NB4 (cell line): Measurements from ENCODE around the gene PCSK6.

Experiments used
- DNase-seq: peaks from one replicate; pipeline ENCODE4 v3.0.0; 2010; ENCODE audit warnings: low read depth
- H3K4me3 ChIP-seq: one replicate; pipeline ENCODE4 v1.5.1; 2011; ENCODE audit warnings: mild to moderate bottlenecking, low read depth, low read length, moderate library complexity
- MYC ChIP-seq: IDR thresholded peaks from 2 replicates; pipeline ENCODE4 v1.6.1; 2011; ENCODE audit warnings: low read depth, low read length
- POLR2A ChIP-seq: IDR thresholded peaks from 2 replicates; pipeline ENCODE4 v1.6.1; 2011; ENCODE audit warnings: mild to moderate bottlenecking; ENCODE audit not compliant: insufficient read length; ENCODE audit errors: extremely low read depth
- TF ChIP-seq, protein P1 (sequence below): IDR thresholded peaks from one replicate; pipeline ENCODE4 v1.5.1; 2012; ENCODE audit warnings: low read depth, low read length
- TF ChIP-seq, protein P2 (sequence below): IDR thresholded peaks from 2 replicates; pipeline ENCODE4 v1.6.1; 2011; ENCODE audit warnings: low read depth, low read length

The PCSK6 gene

DNA sequence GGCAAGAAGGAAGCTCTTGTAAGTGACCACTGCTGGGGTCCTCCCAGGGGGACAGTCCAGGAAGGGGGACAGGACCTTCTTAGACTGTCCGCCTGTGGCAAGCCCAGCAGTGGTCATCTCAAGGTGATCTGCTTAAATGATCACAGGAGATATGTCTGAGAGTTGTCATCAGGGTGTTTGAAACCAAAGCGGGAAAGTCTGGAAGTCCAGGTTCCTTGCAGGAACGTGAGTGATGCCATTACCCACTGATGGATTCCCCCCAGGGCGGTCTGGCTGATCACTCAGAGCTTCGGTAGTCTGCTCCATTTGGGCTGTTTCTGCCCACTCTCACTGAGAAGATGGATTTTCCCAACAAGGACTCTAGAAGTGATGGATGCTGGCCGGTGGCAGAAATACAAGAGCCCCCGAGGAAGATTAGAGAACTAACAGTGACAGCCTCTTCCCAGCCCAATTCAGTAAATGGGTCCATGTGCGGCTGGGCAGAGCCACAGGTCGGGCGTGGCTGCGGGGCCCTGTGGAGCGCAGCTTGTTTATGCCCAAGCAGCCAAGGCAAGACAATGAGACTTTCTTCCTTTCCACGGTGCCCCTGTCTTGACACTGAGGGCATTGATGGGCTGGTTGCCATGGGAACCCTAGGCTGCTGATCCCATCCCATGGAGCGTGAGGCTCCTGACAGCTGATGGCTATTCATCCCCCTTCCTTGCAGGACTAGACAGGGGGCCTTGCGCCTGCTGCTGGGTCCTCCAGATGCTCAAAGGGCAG is 9.5 kb downstream of the PCSK6 start:
- TF ChIP-seq, protein P1, sequence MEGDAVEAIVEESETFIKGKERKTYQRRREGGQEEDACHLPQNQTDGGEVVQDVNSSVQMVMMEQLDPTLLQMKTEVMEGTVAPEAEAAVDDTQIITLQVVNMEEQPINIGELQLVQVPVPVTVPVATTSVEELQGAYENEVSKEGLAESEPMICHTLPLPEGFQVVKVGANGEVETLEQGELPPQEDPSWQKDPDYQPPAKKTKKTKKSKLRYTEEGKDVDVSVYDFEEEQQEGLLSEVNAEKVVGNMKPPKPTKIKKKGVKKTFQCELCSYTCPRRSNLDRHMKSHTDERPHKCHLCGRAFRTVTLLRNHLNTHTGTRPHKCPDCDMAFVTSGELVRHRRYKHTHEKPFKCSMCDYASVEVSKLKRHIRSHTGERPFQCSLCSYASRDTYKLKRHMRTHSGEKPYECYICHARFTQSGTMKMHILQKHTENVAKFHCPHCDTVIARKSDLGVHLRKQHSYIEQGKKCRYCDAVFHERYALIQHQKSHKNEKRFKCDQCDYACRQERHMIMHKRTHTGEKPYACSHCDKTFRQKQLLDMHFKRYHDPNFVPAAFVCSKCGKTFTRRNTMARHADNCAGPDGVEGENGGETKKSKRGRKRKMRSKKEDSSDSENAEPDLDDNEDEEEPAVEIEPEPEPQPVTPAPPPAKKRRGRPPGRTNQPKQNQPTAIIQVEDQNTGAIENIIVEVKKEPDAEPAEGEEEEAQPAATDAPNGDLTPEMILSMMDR = no peak
- TF ChIP-seq POLR2A (no peak), MYC (no peak)
- TF ChIP-seq, protein P2, sequence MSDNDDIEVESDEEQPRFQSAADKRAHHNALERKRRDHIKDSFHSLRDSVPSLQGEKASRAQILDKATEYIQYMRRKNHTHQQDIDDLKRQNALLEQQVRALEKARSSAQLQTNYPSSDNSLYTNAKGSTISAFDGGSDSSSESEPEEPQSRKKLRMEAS = no peak
- DNase-seq = no peak
- H3K4me3 ChIP-seq = no peak overlapping the region

GRCh38 chr15:101479342-101479845 is 10.1 kb downstream of the PCSK6 start:
- H3K4me3 ChIP-seq = no peak overlapping the region
- no peak for DNase-seq
- TF ChIP-seq, protein P1 = no peak
- TF ChIP-seq MYC = no peak
- no peak for TF ChIP-seq POLR2A
- TF ChIP-seq, protein P2 = no peak

- DNase-seq = no peak
- H3K4me3 ChIP-seq = no peak overlapping the region
- TF ChIP-seq POLR2A (no peak), MYC (no peak)
- TF ChIP-seq, protein P2 = no peak
- TF ChIP-seq, protein P1 = no peak
Observed at GRCh38 chr15:101478701-101479341, 10.7 kb downstream of the PCSK6 start.

GRCh38 chr15:101477851-101478362 is 11.6 kb downstream of the PCSK6 start:
- TF ChIP-seq MYC (no peak), POLR2A (no peak)
- TF ChIP-seq, protein P2 = no peak
- TF ChIP-seq, protein P1 = no peak
- no peak overlapping the region for H3K4me3 ChIP-seq
- no peak for DNase-seq

DNA sequence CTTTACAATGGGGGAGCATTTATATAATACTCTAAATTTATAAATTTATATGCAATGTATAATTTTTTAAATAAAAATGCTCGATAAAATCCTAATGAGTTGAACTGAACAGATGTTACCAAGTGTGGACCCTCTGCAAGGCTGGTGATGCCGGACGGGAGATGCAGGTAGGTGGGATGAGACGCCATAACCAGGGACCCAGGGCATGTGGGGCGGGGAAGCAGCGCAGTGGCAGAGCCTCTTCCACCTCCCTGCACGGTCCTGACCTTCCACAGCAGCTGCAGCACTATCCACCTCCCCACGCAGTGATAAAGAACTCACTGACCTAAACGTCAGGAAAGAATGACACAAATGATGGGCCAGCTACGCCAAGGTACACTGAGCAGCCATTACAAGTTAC is 12.8 kb downstream of the PCSK6 start:
- DNase-seq = no peak
- TF ChIP-seq MYC (no peak), POLR2A (no peak)
- TF ChIP-seq, protein P2 = no peak
- TF ChIP-seq, protein P1 = no peak
- no peak overlapping the region for H3K4me3 ChIP-seq
